ENCODE data around the gene GGA1. TPM values are rescaled to one million over a fixed set of nuclear protein-coding genes. Genes with fewer than 3 reads are reported as not detected.

GGA1 gene
- total RNA-seq, 1 donor from 2014 or later: 132 TPM

GRCh38 chr22:37565830-37566229 lies 42.8 kb upstream of the GGA1 start:
- Mint-ChIP-seq H3K27me3 (no peaks in the 10 kb centered on the region), H3K4me3 (ENCODE audit: low read depth) (no peak overlapping the region), H3K36me3 (ENCODE audit: insufficient read depth) (peaks cover 12% of the 10 kb centered on the region), H3K4me1 (ENCODE audit: low read depth) (peaks cover 58% of the 10 kb centered on the region), H3K27ac (peak overlapping the region; percentile 37), H3K9me3 (ENCODE audit: low read depth) (no peaks in the 10 kb centered on the region)
- no peak for TF ChIP-seq CTCF (IDR thresholded peaks at IDR 0.05; ENCODE audit: unreplicated experiment)
- no peak for DNase-seq (ENCODE audit: low spot score, unreplicated experiment)

GRCh38 chr22:37566329-37566837 lies 42.3 kb upstream of the GGA1 start:
- Mint-ChIP-seq H3K4me1 (ENCODE audit: low read depth) (peaks cover 62% of the 10 kb centered on the region), H3K27me3 (no peaks in the 10 kb centered on the region), H3K27ac (no peak overlapping the region), H3K36me3 (ENCODE audit: insufficient read depth) (peaks cover 12% of the 10 kb centered on the region), H3K9me3 (ENCODE audit: low read depth) (no peaks in the 10 kb centered on the region), H3K4me3 (ENCODE audit: low read depth) (no peak overlapping the region)
- no peak for TF ChIP-seq CTCF (IDR thresholded peaks at IDR 0.05; ENCODE audit: unreplicated experiment)
- no peak for DNase-seq (ENCODE audit: low spot score, unreplicated experiment)

- H3K27ac Mint-ChIP-seq: peak overlapping the region; percentile 62
- peaks cover 12% of the 10 kb centered on the region for H3K36me3 Mint-ChIP-seq (ENCODE audit: insufficient read depth)
- no peaks in the 10 kb centered on the region for H3K27me3 Mint-ChIP-seq
- peak; percentile 88 for DNase-seq (ENCODE audit: low spot score, unreplicated experiment)
- TF ChIP-seq CTCF (IDR thresholded peaks at IDR 0.05; ENCODE audit: unreplicated experiment): peak; percentile 98
- no peaks in the 10 kb centered on the region for H3K9me3 Mint-ChIP-seq (ENCODE audit: low read depth)
- H3K4me3 Mint-ChIP-seq (ENCODE audit: low read depth): peak overlapping the region; percentile 19
- H3K4me1 Mint-ChIP-seq (ENCODE audit: low read depth): peaks cover 60% of the 10 kb centered on the region
Observed at GRCh38 chr22:37566903-37567798, 41.5 kb upstream of the GGA1 start.

- no peaks in the 10 kb centered on the region for H3K27me3 Mint-ChIP-seq
- DNase-seq (ENCODE audit: low spot score, unreplicated experiment): no peak
- H3K4me1 Mint-ChIP-seq (ENCODE audit: low read depth): peaks cover 53% of the 10 kb centered on the region
- H3K4me3 Mint-ChIP-seq (ENCODE audit: low read depth): no peak overlapping the region
- H3K36me3 Mint-ChIP-seq (ENCODE audit: insufficient read depth): peaks cover 12% of the 10 kb centered on the region
- H3K9me3 Mint-ChIP-seq (ENCODE audit: low read depth): no peaks in the 10 kb centered on the region
- TF ChIP-seq CTCF (IDR thresholded peaks at IDR 0.05; ENCODE audit: unreplicated experiment): no peak
- peak overlapping the region; percentile 56 for H3K27ac Mint-ChIP-seq
Observed at GRCh38 chr22:37568012-37568411, 40.6 kb upstream of the GGA1 start.

- no peak for TF ChIP-seq CTCF (IDR thresholded peaks at IDR 0.05; ENCODE audit: unreplicated experiment)
- Mint-ChIP-seq H3K27me3 (no peaks in the 10 kb centered on the region), H3K4me3 (ENCODE audit: low read depth) (no peak overlapping the region), H3K36me3 (ENCODE audit: insufficient read depth) (peaks cover 8% of the 10 kb centered on the region), H3K4me1 (ENCODE audit: low read depth) (peaks cover 50% of the 10 kb centered on the region), H3K9me3 (ENCODE audit: low read depth) (no peaks in the 10 kb centered on the region), H3K27ac (peak overlapping the region; percentile 99)
- DNase-seq (ENCODE audit: low spot score, unreplicated experiment): no peak
Observed at GRCh38 chr22:37568448-37569008, 40.1 kb upstream of the GGA1 start.
